NOMO-1 (cell line): ENCODE measurements around the gene DIS3L2.
"Not testable (repeated sequence)": the region's sequence is repeated elsewhere in the genome, so short reads cannot be mapped to it uniquely, and the experiment has no call there.

Experiments
- DNase-seq, 2 experiments: peaks; one replicate each; lab custom pipeline; 2025; ENCODE audit not compliant: unreplicated experiment in 2 of 2; lab: John Stamatoyannopoulos, UW

DIS3L2 gene

GRCh38 chr2:231928481-231928880, 33.0 kb upstream of the DIS3L2 start:
- DNase-seq, result no peak

GRCh38 chr2:231928901-231929725, 32.4 kb upstream of the DIS3L2 start:
- DNase-seq, result no peak

DNA sequence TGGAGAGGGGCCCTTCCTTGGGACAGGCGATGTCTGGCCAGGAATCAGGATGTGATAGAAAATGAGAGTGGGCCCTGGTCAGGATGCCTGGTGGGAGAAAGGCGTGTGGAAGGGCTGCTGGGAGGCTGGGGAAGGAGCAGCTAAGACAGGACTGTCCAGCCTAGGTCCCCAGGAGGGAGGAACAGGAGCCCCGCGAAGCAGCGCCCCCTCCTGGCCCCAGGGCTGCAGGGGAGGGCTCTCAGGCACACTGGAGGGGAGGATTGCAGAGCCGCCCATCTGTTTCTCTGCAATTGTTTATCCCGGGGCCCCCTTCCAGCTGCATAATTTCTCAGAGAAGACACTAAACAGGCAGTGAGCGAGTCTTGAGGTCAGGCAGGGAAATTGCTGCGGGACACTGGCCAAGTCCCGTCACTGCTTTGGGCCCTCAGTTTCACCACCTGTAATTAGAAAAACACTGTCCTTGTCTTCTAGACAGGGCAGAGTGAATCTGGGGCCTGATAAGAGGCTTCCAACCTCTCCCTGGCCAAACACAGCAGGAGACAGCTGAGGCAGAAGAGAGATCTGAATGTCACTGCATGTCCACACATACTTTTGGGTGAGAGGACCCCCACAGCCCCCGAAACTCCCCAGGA, 31.4 kb upstream of the DIS3L2 start:
- no peak for DNase-seq

DNA sequence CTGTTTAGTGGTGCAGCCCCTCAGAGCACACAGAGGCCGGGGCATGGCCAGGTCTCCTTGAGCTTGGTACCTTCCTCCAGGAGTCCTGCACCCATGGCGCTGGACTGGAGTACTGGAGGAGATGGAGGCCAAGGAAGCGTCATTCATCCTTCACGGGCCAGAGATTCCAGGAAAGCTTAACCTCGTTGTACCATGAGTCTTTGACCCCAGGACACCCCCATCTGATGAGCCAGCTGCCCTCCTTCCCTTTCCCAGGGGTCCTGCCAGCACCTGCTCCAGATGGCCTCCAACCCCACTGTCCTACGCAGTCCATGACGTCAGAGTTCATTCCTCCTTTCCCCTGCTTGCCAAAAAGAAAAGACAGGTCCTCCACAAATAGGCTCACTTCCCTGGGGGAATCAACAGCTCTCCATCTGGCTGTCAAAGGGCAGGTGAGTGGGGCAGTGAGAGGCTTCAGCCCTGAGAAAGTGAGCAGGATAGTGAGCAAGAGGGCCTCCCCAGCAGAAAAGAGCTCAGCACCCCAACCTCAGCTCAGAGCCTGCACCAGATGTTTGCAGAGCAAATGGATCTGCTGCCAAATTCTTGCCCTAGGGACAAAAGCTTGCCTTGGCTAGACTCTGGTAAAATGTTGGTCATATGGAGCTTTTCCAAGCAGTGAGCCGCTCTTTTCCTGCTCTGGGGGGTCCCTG, 30.8 kb upstream of the DIS3L2 start:
- DNase-seq, result no peak

DNA sequence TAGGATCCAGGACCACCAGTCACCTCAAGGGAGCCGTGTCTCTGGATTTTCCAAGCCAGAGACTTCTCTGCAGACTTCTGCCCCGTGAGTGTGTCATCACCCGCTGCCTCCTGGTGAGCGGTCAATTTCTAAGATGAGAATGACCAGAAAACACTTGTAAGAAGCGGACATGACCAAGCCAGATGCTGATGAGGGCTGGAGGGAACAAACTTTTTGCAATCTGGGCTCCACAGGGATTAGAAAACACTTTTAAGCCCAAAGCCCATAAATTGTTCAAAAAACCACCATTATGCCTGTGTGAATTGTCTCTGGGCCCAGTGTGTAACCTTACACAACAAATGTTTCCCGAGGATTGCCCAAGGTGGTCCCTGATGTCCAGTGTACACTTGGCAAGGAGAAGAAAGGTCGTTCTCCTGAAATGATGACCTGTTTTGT, 30.0 kb upstream of the DIS3L2 start:
- DNase-seq, result no peak

DNA sequence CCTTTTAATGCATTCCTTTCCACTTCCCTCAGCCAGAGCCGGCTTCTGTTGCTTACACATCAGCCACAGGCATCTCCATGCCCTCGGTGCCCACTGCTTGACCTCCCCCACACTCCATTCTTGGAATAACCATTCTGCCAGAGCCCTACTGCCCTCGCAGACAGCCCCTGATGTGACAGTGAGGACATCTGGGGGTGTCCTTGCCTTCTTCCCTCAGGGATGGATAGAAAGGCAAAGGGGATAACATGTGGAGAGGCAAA, 28.9 kb upstream of the DIS3L2 start:
- no peak for DNase-seq

DNA sequence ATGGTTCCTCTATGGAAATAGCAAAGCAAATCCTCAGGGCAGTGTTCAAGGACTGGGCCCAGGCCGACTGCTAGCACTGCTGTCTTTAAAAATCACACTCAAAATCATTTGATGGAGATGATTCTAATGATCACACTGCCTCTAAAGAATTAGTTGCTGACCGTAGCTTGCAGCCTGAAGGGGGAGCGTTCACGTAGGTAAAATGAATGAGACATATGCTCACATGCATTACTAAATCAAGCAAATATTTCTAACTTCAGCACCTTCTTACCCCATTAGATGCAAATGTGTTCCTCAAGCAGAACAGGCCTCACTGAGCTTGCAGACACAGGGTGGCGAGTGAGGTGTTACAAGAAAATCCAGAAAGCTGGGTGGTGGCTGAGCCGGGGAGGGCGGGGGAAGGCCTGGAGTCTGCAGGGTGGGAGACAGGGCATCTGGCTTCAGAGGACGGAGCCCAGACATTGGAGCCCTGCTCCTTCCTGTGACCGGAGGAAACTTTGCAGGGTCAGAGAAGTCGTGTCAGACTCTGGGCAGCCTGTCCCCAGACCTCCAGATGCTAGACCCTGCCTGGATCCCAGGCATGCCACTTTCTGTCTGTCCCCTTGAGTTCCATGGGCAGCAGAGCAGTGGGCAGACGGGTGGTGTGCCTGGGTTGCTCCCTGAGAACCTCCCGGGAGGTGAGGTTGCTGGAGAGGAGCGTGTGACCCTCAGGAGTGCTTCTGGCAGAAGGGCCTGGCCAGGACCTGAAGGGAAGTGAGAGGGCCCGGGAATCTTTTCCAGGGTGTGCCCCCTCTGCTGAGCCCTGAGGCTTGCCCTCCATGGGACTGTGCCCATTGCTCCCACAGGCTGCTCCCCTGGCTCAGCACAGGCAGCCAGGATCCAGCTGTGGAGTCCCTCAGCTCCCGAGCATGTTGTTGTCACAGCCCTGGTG, 28.3 kb upstream of the DIS3L2 start:
- no peak for DNase-seq

DNA sequence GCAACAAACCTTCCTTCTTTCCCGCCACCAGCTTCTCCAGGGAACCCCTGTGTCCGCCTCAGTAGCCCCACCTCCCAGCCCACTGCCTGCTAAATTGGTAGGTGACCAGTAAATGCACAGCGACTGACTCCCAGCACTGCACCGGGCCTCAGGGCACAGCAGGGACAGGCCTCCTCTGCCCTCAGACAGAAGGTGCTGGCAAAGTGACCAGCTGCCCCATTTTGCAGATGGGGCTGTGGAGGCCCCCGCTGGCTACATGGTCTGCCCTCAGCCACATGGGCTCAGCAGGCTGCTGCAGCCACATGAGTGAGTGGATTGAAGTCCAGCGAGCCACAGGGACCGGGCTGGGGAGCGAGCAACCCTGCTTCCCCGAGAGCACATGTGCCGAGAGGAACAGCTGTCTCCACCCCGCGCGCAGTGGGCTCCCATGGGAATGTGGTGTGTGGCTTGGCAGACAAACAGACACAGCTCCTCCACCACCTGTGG, 27.6 kb upstream of the DIS3L2 start:
- no peak for DNase-seq

GRCh38 chr2:231934441-231935206, 26.9 kb upstream of the DIS3L2 start:
- DNase-seq, result no peak

- DNase-seq, result no peak
Measured at GRCh38 chr2:231935207-231935524, 26.3 kb upstream of the DIS3L2 start.

DNA sequence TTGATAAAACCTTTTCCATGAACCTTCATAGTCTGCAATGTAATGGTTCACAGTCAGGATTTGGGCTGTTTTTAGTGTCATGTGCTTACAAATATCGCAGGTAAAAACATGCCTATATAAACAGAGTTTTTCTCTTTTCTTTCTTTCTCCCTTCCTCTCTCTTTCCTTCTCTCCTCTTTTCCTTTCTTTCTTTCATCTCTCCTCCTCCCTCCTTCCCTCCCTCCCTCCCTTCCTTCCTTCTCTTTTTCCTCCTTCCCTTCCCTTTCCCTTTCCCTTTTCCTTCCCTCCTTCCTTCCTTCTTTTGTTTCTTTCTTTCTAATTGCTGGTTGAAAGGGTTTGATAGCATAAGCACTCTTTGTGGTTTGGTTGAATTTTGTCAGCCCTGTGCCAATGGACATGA, 25.7 kb upstream of the DIS3L2 start:
- no peak for DNase-seq

DNA sequence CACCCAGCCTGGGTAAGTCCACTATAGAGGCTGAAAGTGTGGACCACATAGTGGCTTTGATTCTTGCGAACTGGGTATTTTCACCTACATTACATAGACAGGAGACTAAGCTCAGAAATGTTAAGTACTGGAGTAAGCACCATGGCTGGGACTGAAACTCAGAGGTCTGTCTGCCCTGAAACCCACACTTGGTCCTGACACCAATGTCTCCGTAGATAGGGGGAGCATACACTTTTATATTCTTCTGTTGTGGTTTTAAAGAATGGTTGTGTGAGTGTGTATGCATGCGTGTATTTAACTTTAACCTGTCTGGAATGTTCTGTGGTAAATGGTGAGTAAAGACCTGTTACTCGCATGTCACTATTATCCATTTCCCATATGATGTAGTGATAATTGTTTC, 25.0 kb upstream of the DIS3L2 start:
- DNase-seq, result no peak

DNA sequence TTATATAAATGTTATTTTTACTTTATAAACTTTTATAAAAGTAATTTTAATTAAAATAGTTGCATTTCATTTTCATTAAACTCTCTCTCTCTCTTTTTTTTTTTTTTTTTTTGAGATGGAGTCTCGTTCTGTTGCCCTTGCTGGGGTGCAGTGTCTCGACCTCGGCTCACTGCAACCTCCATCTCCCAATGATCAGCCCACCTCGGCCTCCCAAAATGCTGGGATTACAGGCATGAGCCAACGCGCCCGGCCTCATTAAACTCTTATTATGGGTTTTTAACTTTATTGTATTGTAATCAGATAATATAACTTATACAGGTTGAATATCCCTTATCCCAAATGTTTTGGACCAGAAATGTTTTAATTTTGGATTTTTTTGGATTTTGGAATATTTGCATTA, 24.5 kb upstream of the DIS3L2 start:
- DNase-seq, result no peak

GRCh38 chr2:231939022-231939421, 22.5 kb upstream of the DIS3L2 start:
- no peak for DNase-seq

DNA sequence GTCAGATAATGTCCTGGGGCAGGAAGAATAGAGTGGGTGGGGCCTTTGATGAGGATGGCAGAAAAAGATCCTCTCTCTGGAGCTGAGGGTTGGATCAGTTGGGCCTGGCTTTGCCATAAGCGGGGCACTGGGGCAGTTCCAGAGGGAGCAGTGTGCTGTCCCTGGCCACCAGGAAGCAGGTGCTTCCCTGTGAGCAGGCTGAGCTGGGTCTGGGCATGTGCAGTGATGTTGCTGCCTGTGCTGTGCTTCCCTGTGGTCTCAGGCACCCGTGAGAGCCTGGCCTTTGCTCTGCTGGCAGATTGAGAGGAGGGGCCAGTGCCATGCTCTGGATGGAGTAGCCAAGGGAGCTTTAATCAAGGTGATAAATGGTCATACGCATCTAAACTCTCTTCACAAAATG, 20.7 kb upstream of the DIS3L2 start:
- no peak for DNase-seq

GRCh38 chr2:231941673-231942072, 19.8 kb upstream of the DIS3L2 start:
- DNase-seq, result no peak

DNA sequence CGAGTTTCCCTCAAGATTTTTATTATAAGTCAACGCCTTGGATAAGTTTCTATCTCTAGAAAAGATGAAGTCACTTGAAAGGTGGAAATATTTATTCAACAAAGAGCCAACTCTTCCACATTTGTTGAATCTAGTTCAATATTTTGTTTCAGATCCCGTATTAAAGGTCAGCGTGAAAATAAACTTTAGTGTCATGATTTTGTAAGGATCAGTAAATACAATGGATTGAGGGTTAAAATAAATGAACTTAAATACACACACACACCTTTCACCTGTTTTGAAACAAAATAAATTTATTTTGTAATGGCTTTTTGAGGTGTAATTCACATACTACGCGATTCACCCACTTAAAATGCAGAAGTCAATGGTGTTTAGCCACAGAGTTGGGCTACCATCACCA, 19.3 kb upstream of the DIS3L2 start:
- DNase-seq, result no peak

- DNase-seq, result no peak
Measured at GRCh38 chr2:231946241-231946814, 15.2 kb upstream of the DIS3L2 start.

DNA sequence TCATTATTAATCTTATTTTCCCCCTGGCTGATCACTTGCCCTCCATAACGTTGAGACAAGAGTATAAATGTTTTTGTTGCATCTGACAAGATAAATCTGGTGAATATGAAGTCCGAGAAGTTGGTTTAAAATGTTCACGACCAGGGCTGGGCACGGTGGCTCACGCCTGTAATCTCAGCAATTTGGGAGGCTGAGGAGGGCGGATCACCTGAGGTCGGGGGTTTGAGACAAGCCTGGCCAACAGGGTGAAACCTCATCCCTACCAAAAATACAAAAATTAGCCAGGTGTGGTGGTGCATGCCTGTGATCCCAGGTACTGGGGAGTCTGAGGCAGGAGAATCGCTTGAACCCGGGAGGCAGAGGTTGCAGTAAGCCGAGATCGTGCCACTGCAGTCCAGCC, 14.4 kb upstream of the DIS3L2 start:
- DNase-seq, result not testable (repeated sequence)

DNA sequence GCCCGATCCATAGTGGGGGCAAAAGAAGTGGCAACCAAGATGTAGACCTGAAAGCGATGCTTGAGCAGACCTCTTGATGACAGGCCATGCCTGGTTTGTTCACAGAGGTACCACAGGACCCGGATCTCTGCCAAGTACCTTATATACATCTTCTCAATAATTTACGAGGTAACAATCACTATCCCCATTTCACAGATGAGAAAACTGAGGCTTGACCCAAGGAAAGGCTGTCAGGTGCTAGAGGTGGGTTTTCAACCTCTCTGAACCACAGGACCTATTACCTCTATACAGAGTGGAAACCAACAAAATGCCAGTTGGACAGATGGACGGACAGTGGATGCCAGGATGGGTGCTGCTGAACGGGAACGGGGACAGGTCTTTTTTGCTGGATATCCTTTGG, 13.8 kb upstream of the DIS3L2 start:
- no peak for DNase-seq
